ENCODE measurements around the gene CACNG6. TPM values are rescaled to one million over a fixed set of nuclear protein-coding genes. Genes with fewer than 3 reads are reported as not detected.

The CACNG6 gene
- total and polyA plus RNA-seq, 2 of the 13 experiments (the other 11 are each of a cell fraction or from before 2014, with no cell fraction given): not detected

DNA sequence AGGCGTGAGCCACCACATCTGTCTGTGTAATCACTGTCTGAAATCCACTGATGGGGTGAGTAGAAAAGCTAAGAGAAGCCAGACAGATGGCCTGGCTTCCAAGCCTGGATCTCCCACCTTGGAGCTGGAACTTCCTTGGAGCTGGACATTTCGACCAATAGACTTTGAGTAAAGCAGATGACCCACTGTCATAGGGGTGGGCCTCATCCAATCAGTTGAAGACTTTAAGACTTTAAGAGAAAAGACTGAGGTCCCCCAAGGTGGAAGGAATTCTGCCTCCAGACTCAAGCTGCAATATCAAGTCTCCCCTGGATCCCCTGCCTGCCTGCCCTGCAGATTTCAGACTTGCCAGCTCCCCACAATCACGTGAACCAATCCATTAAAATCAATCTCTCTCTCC, 51.6 kb downstream of the CACNG6 start:
- 11% methylated on average over 3 of the region's 3 CpGs for WGBS (ENCODE audit: low lambda C conversion rate)
- H3K36me3 ChIP-seq (replicated peaks in 1 of 2; ENCODE audit: control insufficient read depth in 1 of 2, insufficient read depth in 2 of 2, low read length in 2 of 2): no peaks in the 10 kb centered on the region
- intact Hi-C loops (cut with micrococcal nuclease; ENCODE audit: unreplicated experiment) (no loop called here), in situ Hi-C loops (cut with HindIII; ENCODE audit: extremely low pct_ligation_motif_present, low pct_unique_long_range_greater_than_20kb) (no loop called here)
- no peak overlapping the region for H3K4me2 ChIP-seq (ENCODE audit: low read depth, low read length)
- peaks cover 0 to 2% of the 10 kb centered on the region in 2 experiments; a peak in 1 of 5 replicates for H3K27me3 ChIP-seq (ENCODE audit: control insufficient read depth in 1 of 2, insufficient read depth in 2 of 2, low read length in 2 of 2)
- TF ChIP-seq ZSCAN31 (CRISPR knock-in tag; IDR thresholded peaks at IDR 0.05; ENCODE audit: low read depth) (no peak), ATRX (CRISPR knock-in tag; IDR thresholded peaks at IDR 0.05; ENCODE audit: borderline replicate concordance) (no peak), ZNF775 (CRISPR knock-in tag; IDR thresholded peaks at IDR 0.05; ENCODE audit: borderline replicate concordance) (no peak), ZNF333 (CRISPR knock-in tag; IDR thresholded peaks at IDR 0.05; ENCODE audit: borderline replicate concordance) (no peak), FOSL1 (CRISPR knock-in tag; IDR thresholded peaks at IDR 0.05; ENCODE audit: borderline replicate concordance) (no peak)
- no peak overlapping the region for H3K9ac ChIP-seq (ENCODE audit: insufficient read depth, low read depth, low read length)
- no peaks in the 10 kb centered on the region for H3K79me2 ChIP-seq (ENCODE audit: insufficient read depth, low read length)
- no TSS peak for BruUV-seq (replicated peaks)
- no peaks in the 10 kb centered on the region for H3K4me1 ChIP-seq (ENCODE audit: insufficient read depth, low read length)
- H3K4me3 ChIP-seq (replicated peaks in 1 of 3; ENCODE audit: insufficient read depth in 1 of 3, low read depth in 2 of 3, low read length in 3 of 3): no peak overlapping the region
- no peak overlapping the region for H3K27ac ChIP-seq (ENCODE audit: extremely low read length, insufficient read depth, low read length)
- POLR2A ChIA-PET: no interaction called here
- H2AFZ ChIP-seq (ENCODE audit: low read length): no peak overlapping the region
- CTCF ChIA-PET (ENCODE audit: low intra/inter-chr PET ratio, low total read pairs): no interaction called here
- no peaks in the 10 kb centered on the region for H4K20me1 ChIP-seq (ENCODE audit: insufficient read depth, low read length)
- ATAC-seq (no peak), FAIRE-seq (no peak), DNase-seq (ENCODE audit: low spot score) (no peak)
- H3K9me3 ChIP-seq (ENCODE audit: low read length): no peaks in the 10 kb centered on the region

DNA sequence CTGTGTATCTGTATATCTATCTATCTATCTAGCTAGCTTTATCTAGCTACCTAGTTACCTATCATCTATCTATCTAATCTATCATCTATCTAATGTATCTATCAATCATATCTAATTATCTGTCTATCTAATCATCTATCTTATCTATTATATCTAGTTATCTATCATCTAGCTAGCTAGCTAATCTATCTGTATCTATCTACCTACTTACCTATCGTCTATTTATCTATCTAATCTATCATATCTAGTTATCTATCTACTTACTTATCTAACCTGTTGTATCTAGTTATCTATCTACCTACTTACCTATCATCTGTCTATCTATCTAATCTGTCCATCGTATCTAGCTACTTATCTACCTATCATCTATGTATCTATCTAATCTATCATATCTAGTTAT, 54.3 kb downstream of the CACNG6 start:
- H3K79me2 ChIP-seq (ENCODE audit: insufficient read depth, low read length): no peaks in the 10 kb centered on the region
- DNase-seq (ENCODE audit: low spot score) (no peak), ATAC-seq (no peak), FAIRE-seq (no peak)
- no peak overlapping the region for H2AFZ ChIP-seq (ENCODE audit: low read length)
- WGBS (ENCODE audit: low lambda C conversion rate): 3% methylated on average over 2 of the region's 2 CpGs
- H3K4me3 ChIP-seq (replicated peaks in 1 of 3; ENCODE audit: insufficient read depth in 1 of 3, low read depth in 2 of 3, low read length in 3 of 3): no peak overlapping the region
- BruUV-seq (replicated peaks): no TSS peak
- in situ Hi-C loops (cut with HindIII; ENCODE audit: extremely low pct_ligation_motif_present, low pct_unique_long_range_greater_than_20kb) (no loop called here), intact Hi-C loops (cut with micrococcal nuclease; ENCODE audit: unreplicated experiment) (no loop called here)
- no peaks in the 10 kb centered on the region for H4K20me1 ChIP-seq (ENCODE audit: insufficient read depth, low read length)
- TF ChIP-seq SATB2 (CRISPR knock-in tag; IDR thresholded peaks at IDR 0.05): no peak
- no peak overlapping the region for H3K9ac ChIP-seq (ENCODE audit: insufficient read depth, low read depth, low read length)
- CTCF ChIA-PET (ENCODE audit: low intra/inter-chr PET ratio, low total read pairs): no interaction called here
- no peaks in the 10 kb centered on the region for H3K9me3 ChIP-seq (ENCODE audit: low read length)
- no peak overlapping the region for H3K27ac ChIP-seq (ENCODE audit: extremely low read length, insufficient read depth, low read length)
- no peaks in the 10 kb centered on the region for H3K36me3 ChIP-seq (replicated peaks in 1 of 2; ENCODE audit: control insufficient read depth in 1 of 2, insufficient read depth in 2 of 2, low read length in 2 of 2)
- H3K4me1 ChIP-seq (ENCODE audit: insufficient read depth, low read length): no peaks in the 10 kb centered on the region
- peaks cover 0 to 2% of the 10 kb centered on the region in 2 experiments; a peak in 1 of 5 replicates for H3K27me3 ChIP-seq (ENCODE audit: control insufficient read depth in 1 of 2, insufficient read depth in 2 of 2, low read length in 2 of 2)
- POLR2A ChIA-PET: no interaction called here
- H3K4me2 ChIP-seq (ENCODE audit: low read depth, low read length): no peak overlapping the region

All from HepG2 (cell line).